H9 (cell line): ENCODE data around the gene DCAF15. TPM values are rescaled to one million over a fixed set of nuclear protein-coding genes. Genes with fewer than 3 reads are reported as not detected.

ENCODE experiments used
- DNase-seq: peaks from one replicate; pipeline ENCODE4 v3.0.0-alpha.2; 2017
- H2AFZ ChIP-seq: one replicate; pipeline ENCODE4 v1.6.1; 2013; ENCODE audit warnings: mild to moderate bottlenecking, low read length, control low read depth, moderate library complexity
- H2AK5ac ChIP-seq: 2 replicates; pipeline ENCODE4 v1.6.1; 2013; ENCODE audit warnings: low read length, control low read depth, mixed read lengths; ENCODE audit not compliant: insufficient read length
- H2BK120ac ChIP-seq: one replicate; pipeline ENCODE4 v1.6.1; 2013; ENCODE audit warnings: low read depth, mild to moderate bottlenecking, low read length, control low read depth, inconsistent platforms; ENCODE audit not compliant: poor library complexity, severe bottlenecking
- H2BK12ac ChIP-seq: 2 replicates; pipeline ENCODE4 v1.6.1; 2013; ENCODE audit warnings: low read length, control low read depth, mixed read lengths, low read depth; ENCODE audit not compliant: insufficient read length
- H2BK15ac ChIP-seq: 2 replicates; pipeline ENCODE4 v1.6.1; 2013; ENCODE audit warnings: low read depth, low read length, control low read depth
- H2BK20ac ChIP-seq: one replicate; pipeline ENCODE4 v1.6.1; 2013; ENCODE audit warnings: low read depth, mild to moderate bottlenecking, low read length, control low read depth, inconsistent platforms; ENCODE audit not compliant: poor library complexity, severe bottlenecking
- H2BK5ac ChIP-seq: 2 replicates; pipeline ENCODE4 v1.6.1; 2013; ENCODE audit warnings: low read length, control low read depth, mixed read lengths; ENCODE audit not compliant: insufficient read length
- H3K14ac ChIP-seq: 2 replicates; pipeline ENCODE4 v1.6.1; 2013; ENCODE audit warnings: low read length, control low read depth; ENCODE audit not compliant: insufficient read depth
- H3K18ac ChIP-seq: 2 replicates; pipeline ENCODE4 v1.6.1; 2013; ENCODE audit warnings: low read depth, mild to moderate bottlenecking, mixed read lengths, low read length, control low read depth; ENCODE audit not compliant: insufficient read length
- H3K23ac ChIP-seq: 2 replicates; pipeline ENCODE4 v1.6.1; 2013; ENCODE audit warnings: low read length, control low read depth, mixed read lengths, low read depth; ENCODE audit not compliant: insufficient read length
- H3K23me2 ChIP-seq: 2 replicates; pipeline ENCODE4 v1.6.1; 2013; ENCODE audit warnings: low read depth, mild to moderate bottlenecking, mixed read lengths, low read length, control low read depth; ENCODE audit not compliant: insufficient read length, poor library complexity, severe bottlenecking
- H3K27ac ChIP-seq: 2 replicates; pipeline ENCODE4 v1.5.1; 2013; ENCODE audit warnings: low read length, control low read depth, mixed read lengths, low read depth; ENCODE audit not compliant: insufficient read length
- H3K27me3 ChIP-seq: 2 replicates; pipeline ENCODE4 v1.6.1; 2013; ENCODE audit warnings: low read length, control low read depth, inconsistent platforms; ENCODE audit not compliant: insufficient read depth
- H3K4ac ChIP-seq: 2 replicates; pipeline ENCODE4 v1.6.1; 2013; ENCODE audit warnings: low read depth, mild to moderate bottlenecking, control low read depth, inconsistent platforms, low read length, moderate library complexity
- H3K4me1 ChIP-seq: 2 replicates; pipeline ENCODE4 v1.6.1; 2013; ENCODE audit warnings: low read length, control low read depth, inconsistent platforms; ENCODE audit not compliant: insufficient read depth
- H3K4me2 ChIP-seq: 2 replicates; pipeline ENCODE4 v1.6.1; 2013; ENCODE audit warnings: low read length, control low read depth, mixed read lengths; ENCODE audit not compliant: insufficient read length, insufficient read depth
- H3K56ac ChIP-seq: 2 replicates; pipeline ENCODE4 v1.6.1; 2013; ENCODE audit warnings: low read depth, mild to moderate bottlenecking, mixed read lengths, low read length, control low read depth; ENCODE audit not compliant: insufficient read length
- H3K79me1 ChIP-seq: 2 replicates; pipeline ENCODE4 v1.6.1; 2013; ENCODE audit warnings: low read depth, mild to moderate bottlenecking, moderate library complexity, low read length, control low read depth, inconsistent platforms; ENCODE audit not compliant: insufficient read depth, poor library complexity, severe bottlenecking
- H3K79me2 ChIP-seq: 2 replicates; pipeline ENCODE4 v1.6.1; 2013; ENCODE audit warnings: low read length, control low read depth, inconsistent platforms; ENCODE audit not compliant: insufficient read depth
- H3K9ac ChIP-seq: 2 replicates; pipeline ENCODE4 v1.6.1; 2013; ENCODE audit warnings: low read length, control low read depth, mixed read lengths; ENCODE audit not compliant: insufficient read length; ENCODE audit errors: extremely low read depth
- H3K9me3 ChIP-seq: one replicate; pipeline ENCODE4 v1.6.1; 2013; ENCODE audit warnings: low read depth, low read length, inconsistent platforms; ENCODE audit not compliant: control insufficient read depth
- H3T11ph ChIP-seq: one replicate; pipeline ENCODE4 v1.6.1; 2013; ENCODE audit warnings: mild to moderate bottlenecking, low read length, control low read depth, inconsistent platforms
- H4K20me1 ChIP-seq: one replicate; pipeline ENCODE4 v1.6.1; 2013; ENCODE audit not compliant: control insufficient read depth, insufficient read length, insufficient read depth
- H4K5ac ChIP-seq: 2 replicates; pipeline ENCODE4 v1.6.1; 2013; ENCODE audit warnings: low read depth, mild to moderate bottlenecking, mixed read lengths, low read length, control low read depth; ENCODE audit not compliant: insufficient read length
- H4K8ac ChIP-seq: replicated peaks from 2 replicates; pipeline ENCODE4 v1.6.1; 2013; ENCODE audit warnings: low read length, control low read depth, mixed read lengths, low read depth; ENCODE audit not compliant: insufficient read length
- H4K91ac ChIP-seq: 2 replicates; pipeline ENCODE4 v1.6.1; 2013; ENCODE audit warnings: low read depth, mild to moderate bottlenecking, moderate library complexity, mixed read lengths, low read length, control low read depth; ENCODE audit not compliant: insufficient read length
- H3K27ac Mint-ChIP-seq, 3 experiments: 2 replicates in 2 of 3; 3 replicates in 1 of 3; pipeline ENCODE4 v1.8.0; 2020 to 2021; ENCODE audit warnings: mixed read lengths in 3 of 3, mild to moderate bottlenecking in 1 of 3, moderate library complexity in 1 of 3
- H3K27me3 Mint-ChIP-seq: 2 replicates; pipeline ENCODE4 v1.8.0; 2021; ENCODE audit warnings: low read depth, mild to moderate bottlenecking, moderate library complexity, mixed read lengths
- H3K36me3 Mint-ChIP-seq, 3 experiments: 2 replicates in 2 of 3; 3 replicates in 1 of 3; pipeline ENCODE4 v1.8.0; 2020 to 2021; ENCODE audit warnings: low read depth in 3 of 3, mixed read lengths in 3 of 3; ENCODE audit not compliant: insufficient read depth in 1 of 3
- H3K4me1 Mint-ChIP-seq, 2 experiments: 2 replicates each; pipeline ENCODE4 v1.8.0; 2020; ENCODE audit warnings: mixed read lengths in 2 of 2
- H3K4me3 Mint-ChIP-seq, 2 experiments: 2 replicates in 1 of 2; 3 replicates in 1 of 2; pipeline ENCODE4 v1.8.0; 2020 to 2021; ENCODE audit warnings: mild to moderate bottlenecking in 2 of 2, mixed read lengths in 2 of 2, moderate library complexity in 1 of 2
- H3K9me3 Mint-ChIP-seq, 2 experiments: 2 replicates in 1 of 2; 3 replicates in 1 of 2; pipeline ENCODE4 v1.8.0; 2020; ENCODE audit warnings: mild to moderate bottlenecking in 2 of 2, mixed read lengths in 2 of 2, moderate library complexity in 1 of 2
- WGBS: extraction: QIAGEN DNeasy Blood & Tissue Kit; methylation state at CpG from one replicate; pipeline ENCODE4 v1.1.7; 2013; ENCODE audit warnings: missing lambda C conversion rate, low lambda C conversion rate, mixed read lengths; ENCODE audit not compliant: insufficient read length; ENCODE audit errors: extremely low coverage; 5-methylcytosine and 5-hydroxymethylcytosine counted together
- total RNA-seq: library from RNA; stranded (reverse); gene quantifications from 2 replicates; pipeline ENCODE4 v1.2.1, GENCODE V29; 2021
- TF ChIP-seq, protein P1 (sequence below): fragments of 200-600 bp; sonication (generic); conservative IDR thresholded peaks from 3 replicates; pipeline ENCODE4 v1.8.0; 2021; ENCODE audit warnings: antibody characterized with exemption, mild to moderate bottlenecking

Gene DCAF15
- total RNA-seq, 1 experiment from 2014 or later = 82.5 TPM

DNA sequence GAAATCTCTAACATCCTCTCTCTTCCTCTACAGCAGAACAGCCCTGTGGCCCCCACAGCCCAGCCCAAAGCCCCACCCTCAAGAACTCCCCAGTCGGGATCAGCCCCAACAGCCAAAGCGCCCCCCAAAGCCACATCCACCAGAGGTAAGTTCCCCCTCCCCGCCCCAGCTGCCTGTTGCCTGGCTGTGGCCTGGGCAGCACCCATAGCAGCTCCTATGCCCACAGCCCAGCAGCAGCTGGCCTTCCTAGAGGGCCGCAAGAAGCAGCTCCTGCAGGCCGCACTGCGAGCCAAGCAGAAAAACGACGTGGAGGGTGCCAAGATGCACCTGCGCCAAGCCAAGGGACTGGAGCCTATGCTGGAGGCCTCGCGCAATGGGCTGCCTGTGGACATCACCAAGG lies 31.8 kb upstream of the DCAF15 start:
- H3K9me3 Mint-ChIP-seq = peaks cover 8 to 12% of the 10 kb centered on the region in 2 experiments; a peak in 4 of 5 replicates
- Histone ChIP-seq H2AFZ (no peak overlapping the region), H3T11ph (no peak overlapping the region), H2BK20ac (no peak overlapping the region), H2BK5ac (no peak overlapping the region), H3K27me3 (no peaks in the 10 kb centered on the region), H3K18ac (no peak overlapping the region), H3K9ac (no peak overlapping the region), H3K9me3 (peaks cover 6% of the 10 kb centered on the region), H3K4ac (no peak overlapping the region), H3K27ac (no peak overlapping the region), H3K23me2 (no peaks in the 10 kb centered on the region), H4K5ac (no peak overlapping the region), H2BK15ac (no peak overlapping the region), H4K8ac (no peak overlapping the region), H2AK5ac (no peak overlapping the region), H3K56ac (no peak overlapping the region), H4K91ac (no peak overlapping the region), H2BK12ac (no peak overlapping the region), H3K79me1 (no peaks in the 10 kb centered on the region), H3K4me1 (no peaks in the 10 kb centered on the region), H3K14ac (no peak overlapping the region), H4K20me1 (no peaks in the 10 kb centered on the region), H3K4me2 (no peak overlapping the region), H3K23ac (no peak overlapping the region), H2BK120ac (no peak overlapping the region), H3K79me2 (no peaks in the 10 kb centered on the region)
- no CpG with 5 or more reads among the region's 11 CpGs for WGBS
- peaks cover 41 to 83% (median 64%) of the 10 kb centered on the region in 3 experiments for H3K36me3 Mint-ChIP-seq
- no peak for DNase-seq
- no peaks in the 10 kb centered on the region for H3K27me3 Mint-ChIP-seq
- no peaks in the 10 kb centered on the region for H3K4me1 Mint-ChIP-seq
- TF ChIP-seq, protein P1, sequence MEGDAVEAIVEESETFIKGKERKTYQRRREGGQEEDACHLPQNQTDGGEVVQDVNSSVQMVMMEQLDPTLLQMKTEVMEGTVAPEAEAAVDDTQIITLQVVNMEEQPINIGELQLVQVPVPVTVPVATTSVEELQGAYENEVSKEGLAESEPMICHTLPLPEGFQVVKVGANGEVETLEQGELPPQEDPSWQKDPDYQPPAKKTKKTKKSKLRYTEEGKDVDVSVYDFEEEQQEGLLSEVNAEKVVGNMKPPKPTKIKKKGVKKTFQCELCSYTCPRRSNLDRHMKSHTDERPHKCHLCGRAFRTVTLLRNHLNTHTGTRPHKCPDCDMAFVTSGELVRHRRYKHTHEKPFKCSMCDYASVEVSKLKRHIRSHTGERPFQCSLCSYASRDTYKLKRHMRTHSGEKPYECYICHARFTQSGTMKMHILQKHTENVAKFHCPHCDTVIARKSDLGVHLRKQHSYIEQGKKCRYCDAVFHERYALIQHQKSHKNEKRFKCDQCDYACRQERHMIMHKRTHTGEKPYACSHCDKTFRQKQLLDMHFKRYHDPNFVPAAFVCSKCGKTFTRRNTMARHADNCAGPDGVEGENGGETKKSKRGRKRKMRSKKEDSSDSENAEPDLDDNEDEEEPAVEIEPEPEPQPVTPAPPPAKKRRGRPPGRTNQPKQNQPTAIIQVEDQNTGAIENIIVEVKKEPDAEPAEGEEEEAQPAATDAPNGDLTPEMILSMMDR = no peak
- no peak overlapping the region for H3K27ac Mint-ChIP-seq
- H3K4me3 Mint-ChIP-seq = no peak overlapping the region
